HG02852 (cell line): ENCODE measurements around the gene P3H3.
"Not testable (repeated sequence)": the region's sequence is repeated elsewhere in the genome, so short reads cannot be mapped to it uniquely, and the experiment has no call there.

ENCODE experiments used
- ATAC-seq: cut with Tn5 transposase; IDR thresholded peaks from one replicate; pipeline ENCODE4 v1.9.1; 2021; ENCODE audit warnings: mild to moderate bottlenecking, moderate library complexity; ENCODE audit not compliant: unreplicated experiment

P3H3 gene

DNA sequence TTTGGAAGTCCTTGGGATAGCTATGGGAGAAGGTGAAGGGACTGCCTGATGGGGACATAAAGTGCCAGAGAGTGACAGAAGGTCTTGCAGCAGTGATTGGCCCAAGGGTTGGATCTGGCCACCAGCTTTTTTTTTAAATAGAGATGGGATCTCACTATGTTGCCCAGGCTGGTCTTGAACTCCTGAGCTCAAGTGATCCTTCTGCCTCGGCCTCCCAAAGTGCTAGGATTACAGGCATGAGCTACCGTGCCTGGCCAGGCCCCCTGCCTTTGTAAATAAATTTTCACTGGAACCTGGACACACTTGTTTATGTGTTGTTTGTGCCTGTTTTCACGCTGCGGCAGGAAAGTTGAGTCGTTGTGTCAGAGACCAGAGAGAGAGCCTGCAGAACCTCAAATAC lies 37.1 kb downstream of the P3H3 start:
- not testable (repeated sequence) for ATAC-seq

DNA sequence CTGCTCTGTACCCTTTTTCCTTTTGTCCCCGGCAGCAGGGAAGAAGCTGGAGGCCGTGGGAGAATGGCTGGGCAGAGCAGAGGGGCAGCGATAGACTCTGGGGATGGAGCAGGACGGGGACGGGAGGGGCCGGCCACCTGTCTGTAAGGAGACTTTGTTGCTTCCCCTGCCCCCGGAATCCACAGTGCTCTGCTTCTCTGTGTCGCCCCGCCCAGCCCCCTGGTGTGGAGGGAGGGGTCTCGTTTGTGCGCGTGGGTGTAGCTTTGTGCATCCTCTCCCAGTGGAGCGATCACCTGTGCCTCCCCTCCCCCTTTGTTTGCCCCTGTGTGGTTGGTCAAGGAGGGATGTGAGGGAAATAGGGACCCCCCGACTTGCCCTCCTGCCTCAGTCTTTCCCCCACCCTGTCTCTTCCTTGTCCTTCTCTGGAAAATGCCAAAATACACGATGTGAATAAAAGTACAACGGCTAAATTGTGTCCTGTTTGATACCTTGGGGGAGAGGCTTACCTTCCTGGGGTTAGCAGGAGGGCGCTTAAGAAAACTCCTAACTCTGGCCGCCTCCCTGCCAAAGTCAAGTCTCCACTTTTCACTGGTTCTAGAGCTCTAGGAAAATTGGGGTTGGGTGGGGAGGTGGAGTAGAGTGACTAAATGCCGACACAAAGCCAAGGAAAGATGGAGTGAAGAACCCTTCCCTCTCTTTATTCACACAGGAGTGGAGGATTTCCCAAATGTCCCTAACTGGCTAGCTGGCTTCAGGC lies 38.1 kb downstream of the P3H3 start:
- ATAC-seq, result no peak

DNA sequence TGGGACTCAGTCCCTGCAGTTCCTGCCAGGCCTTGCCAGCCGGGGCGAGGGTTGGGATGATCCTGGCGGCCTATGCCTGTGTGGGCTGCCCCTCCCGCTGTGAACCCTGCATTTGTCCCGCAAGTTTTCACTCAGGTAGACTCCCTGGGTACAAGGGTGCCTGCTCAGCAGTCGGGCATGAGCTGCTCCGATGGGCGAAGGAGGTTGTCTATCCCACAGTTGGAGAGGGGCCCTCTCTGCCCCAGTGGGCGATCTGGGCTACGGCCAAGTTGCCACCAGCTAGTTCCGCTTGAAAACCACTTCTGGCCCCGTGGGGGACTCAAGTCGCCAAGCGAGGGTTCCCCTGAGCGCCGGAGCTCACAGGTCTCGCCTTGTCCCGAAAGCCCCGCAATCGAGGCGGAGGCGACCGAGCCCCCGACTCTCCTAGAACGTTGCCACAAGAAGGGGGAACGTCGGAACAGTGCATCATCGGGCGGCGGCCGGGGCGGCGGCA lies 38.8 kb downstream of the P3H3 start:
- peak; percentile 14 for ATAC-seq

DNA sequence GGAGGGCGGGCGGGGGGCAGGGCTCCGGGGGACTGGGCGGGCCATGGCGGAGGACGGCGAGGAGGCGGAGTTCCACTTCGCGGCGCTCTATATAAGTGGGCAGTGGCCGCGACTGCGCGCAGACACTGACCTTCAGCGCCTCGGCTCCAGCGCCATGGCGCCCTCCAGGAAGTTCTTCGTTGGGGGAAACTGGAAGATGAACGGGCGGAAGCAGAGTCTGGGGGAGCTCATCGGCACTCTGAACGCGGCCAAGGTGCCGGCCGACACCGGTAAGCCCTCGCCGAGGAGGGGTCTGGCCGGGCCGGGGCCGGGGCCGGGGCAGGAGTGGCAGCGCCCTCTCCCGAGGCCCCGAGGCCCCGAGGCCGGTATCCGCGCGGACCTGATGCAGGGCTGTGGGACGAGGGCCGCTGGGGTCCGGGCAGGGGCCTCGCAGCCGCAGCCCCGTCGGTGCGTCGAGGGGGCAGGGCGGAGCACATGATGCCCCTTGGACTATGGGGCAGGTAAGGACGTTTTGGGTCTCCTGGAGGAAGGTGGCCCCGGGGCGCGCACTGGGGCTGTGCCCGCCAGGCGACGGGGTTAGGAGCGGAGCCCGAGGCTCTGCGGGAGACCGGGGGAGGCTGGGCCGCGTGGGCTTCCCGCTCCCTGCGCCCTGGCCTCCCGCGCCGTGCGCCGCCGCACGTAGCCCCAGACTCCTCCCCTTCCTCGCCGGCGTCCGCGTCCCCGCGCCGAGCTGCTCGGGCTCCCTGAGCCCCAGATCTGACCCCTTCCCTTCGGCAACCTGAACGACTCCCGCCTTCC lies 39.4 kb downstream of the P3H3 start, which contains the start of gene TPI1:
Gene TPI1, plus strand, starts transcription at position 119 of the 798 bp plus-strand sequence. Its CDS starts 36 bp downstream, at position 155.
- peak; percentile 68 for ATAC-seq

DNA sequence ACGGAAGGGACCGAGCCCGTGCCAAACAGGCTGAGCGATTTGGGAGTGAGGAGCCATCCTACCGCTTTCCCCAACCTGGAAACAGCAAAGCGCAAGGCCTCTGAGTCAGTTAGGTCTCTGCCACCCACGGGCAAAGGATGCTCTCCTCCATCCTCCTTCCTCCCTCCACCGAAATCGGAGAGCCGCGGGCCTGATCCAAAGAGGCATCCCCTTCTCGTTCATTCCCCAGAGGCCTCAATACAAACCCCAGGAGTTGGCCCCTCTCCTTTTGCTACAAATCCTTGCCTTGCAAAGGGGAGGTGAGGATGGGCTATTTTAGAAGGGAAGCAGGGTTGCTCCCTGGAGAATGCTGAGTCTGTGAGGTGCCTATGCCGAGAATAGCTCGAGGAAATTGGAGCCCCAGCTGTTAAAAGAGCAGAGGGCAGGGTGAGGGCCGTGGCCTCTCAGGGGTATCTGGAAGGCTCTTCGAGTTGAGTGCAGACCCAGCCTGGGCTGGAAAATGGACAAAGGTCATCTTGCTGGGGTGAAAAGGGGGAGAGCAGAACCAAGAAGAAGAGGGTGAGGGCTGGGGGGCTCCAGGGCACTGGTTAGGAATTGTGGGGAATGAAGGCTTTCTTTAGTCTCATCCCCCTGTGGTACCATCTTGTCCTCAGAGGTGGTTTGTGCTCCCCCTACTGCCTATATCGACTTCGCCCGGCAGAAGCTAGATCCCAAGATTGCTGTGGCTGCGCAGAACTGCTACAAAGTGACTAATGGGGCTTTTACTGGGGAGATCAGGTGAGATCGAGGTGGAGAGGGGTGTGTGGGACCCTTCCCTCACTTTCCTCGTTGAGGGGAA lies 40.2 kb downstream of the P3H3 start:
- no peak for ATAC-seq

DNA sequence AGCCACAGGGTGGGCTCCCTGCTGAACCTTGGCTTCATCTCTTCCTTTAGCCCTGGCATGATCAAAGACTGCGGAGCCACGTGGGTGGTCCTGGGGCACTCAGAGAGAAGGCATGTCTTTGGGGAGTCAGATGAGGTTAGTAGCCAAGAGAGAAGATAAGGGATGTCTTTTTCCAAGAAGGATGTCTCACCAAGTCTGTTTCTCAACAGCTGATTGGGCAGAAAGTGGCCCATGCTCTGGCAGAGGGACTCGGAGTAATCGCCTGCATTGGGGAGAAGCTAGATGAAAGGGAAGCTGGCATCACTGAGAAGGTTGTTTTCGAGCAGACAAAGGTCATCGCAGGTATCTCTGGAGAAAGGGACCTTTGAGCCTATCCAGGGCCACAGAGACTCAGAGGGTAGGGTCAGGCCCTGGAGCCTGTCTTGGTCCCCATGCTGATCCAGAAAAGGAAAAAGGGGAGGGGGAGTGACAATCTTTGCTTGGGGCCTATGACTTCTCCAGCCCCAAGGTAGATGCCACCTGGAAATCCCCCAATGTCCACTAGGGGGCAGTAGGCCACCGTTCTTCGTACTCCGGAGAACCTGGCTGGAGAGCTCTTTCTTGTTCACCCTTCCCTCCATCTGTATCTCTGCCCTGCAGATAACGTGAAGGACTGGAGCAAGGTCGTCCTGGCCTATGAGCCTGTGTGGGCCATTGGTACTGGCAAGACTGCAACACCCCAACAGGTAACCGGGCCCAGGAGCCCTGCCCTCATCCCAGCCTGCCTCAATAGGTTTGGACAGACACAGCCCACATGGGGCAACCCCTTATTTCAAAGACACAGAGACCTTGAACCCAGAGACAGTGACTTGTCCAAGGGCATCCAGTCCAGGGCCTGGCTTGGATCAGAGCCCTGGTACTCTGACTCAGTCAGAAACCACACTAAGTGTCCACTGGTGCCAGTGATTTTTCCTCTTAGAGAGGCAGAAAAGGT lies 41.1 kb downstream of the P3H3 start:
- no peak for ATAC-seq

DNA sequence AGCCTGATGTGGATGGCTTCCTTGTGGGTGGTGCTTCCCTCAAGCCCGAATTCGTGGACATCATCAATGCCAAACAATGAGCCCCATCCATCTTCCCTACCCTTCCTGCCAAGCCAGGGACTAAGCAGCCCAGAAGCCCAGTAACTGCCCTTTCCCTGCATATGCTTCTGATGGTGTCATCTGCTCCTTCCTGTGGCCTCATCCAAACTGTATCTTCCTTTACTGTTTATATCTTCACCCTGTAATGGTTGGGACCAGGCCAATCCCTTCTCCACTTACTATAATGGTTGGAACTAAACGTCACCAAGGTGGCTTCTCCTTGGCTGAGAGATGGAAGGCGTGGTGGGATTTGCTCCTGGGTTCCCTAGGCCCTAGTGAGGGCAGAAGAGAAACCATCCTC lies 42.1 kb downstream of the P3H3 start:
- not testable (repeated sequence) for ATAC-seq

DNA sequence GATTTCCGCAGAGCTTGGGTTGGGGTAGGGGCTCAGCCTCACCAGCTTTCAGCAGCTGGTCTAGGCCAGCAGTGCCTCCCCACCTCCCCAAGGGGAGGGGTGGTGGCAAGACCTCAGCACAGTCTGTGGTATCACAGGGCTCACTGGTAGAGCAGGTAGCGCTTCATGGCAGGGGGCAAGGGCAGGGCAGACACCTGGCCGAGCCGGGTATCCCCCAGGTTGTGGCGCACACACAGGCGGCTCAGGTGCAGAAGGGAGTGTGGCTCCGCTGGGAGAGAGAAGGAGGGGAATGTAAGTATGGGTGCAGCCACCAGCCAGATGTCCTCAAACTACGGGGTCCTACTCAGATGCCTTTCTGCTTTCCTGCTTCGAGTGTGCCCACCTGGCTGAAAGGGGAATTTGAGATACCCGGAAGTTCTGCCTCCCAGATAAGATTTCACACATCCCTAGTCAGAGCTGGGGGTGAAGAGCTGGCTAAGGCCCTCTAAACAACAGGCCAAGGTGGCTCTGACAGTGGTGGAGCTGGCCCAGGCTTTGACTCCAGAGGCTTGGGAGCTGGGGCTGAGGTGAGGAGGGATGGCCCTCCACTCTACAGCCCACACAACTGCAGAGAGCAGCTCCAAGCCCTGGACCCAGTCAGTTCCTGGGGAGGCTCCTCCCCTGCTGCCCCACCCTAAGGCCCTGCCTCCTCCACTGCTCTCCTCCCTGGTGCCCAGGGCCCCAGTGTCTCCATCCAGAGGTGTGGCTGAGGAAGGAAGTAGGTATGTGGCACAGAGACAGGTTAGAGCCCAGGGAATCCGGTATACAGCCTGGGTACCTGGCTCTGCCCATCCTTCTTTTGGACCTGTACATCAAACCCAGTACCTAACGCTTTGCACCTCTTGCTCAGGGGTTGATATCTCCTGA lies 43.1 kb downstream of the P3H3 start:
- ATAC-seq, result no peak

DNA sequence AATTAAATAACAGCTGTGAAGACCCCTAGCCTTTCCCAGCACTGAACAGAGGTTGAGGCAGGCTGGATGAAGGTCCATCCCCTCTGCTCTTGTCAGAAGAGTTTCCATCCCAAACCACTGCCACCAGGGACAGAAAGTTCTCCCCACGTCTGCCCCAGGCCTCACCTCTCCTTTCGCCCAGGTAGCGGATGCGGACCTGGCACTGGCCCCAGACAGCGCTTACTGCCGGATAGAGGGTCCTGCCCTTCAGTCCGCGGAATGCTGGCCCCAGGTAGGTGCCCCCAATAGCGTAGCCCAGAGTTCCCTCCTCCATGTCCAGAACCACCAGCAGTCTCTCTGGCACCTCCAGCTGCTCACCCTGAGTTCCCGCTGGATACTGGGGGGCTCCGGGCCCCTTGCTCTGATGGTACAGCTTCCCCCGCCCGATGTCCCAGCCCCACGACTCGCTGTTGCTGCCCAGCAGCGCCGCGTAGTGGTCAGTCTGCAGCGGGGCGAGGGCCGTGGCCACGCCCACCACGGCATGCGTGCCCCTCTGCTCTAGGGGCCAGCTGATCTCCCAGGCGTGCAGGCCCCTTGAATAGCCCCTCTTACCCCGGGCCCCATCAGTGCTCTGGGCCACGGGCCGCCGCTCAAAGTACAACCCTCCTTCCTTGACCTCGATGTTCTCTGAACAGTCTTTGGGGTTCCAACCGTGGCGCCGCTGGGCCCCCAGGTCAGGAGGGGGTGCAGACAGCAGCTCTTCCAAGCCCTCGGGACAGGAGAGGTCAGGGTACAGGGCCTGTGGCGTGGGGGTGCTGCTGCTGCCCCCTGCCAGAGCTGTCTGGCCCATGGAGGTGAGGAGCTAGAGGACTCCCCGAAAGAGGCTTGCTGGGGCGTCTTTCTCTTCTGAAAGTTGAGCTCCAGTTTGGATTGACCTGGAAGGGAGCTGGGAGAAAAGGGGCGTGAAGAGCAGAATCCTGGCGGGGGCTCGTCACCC lies 44.2 kb downstream of the P3H3 start:
- no peak for ATAC-seq

DNA sequence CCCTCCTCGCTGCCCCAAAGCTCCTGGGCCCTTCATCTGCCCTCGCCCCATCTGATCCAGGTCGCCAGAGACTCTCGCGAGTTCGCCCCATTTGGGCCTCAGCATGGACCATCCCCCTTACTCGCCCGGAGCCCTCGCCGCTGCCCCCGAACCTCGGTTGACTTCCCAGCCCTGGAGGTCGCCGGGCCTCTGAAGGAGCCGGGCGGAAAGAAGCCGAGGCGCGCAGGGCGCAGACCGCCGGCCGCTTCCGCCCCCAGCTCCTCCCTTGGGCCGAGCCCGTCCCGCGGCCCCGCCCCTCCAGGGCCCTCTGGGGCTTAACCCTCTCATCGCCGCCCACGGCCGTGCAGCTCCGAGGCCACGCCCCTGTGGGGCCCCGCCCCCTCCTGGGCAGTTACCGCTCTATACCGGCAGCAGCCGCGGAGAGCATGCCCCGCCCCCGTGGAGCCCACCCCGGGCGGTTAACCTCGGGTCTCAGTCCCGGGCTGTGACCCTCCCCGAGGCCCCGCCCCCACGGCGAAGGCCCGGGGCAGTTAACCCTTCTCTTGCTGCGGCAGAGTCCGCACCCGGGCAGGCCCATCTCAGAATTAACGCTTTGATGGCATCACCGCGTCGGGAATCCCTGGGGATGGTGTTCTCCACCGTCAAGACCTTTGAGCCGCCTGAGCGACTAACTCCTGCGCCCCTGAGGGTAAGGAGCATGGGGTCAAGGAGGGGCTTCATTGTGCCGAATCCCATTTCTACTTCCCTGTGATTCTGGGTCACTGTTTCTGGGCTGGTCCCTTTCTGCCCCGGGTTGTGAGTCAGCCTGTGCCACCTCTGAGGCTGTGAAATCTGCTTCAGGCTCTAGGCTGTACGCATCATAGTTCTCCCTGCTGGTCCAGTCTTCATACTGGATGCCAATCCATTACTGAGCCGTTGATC lies 45.1 kb downstream of the P3H3 start, which contains the start of gene SPSB2:
Gene SPSB2, minus strand, starts transcription at position 210 of the 921 bp plus-strand sequence. CDS start 402 bp downstream, outside the sequence.
- peak; percentile 79 for ATAC-seq

DNA sequence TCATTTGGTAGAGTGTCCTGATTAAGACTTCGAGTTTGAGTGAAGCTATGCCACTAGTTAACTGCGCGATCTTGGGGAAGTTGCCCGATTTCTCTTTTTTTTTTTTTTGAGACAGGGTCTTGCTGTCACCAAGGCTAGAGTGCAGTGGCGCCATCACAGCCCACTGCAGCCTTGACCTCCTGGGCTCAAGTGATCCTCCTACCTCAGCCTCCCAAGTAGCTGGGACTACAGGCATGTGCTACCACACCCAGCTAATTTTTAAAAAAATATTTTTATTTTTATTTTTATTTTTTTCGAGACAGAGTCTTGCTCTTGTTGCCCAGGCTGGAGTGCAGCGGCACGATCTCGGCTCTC lies 45.8 kb downstream of the P3H3 start:
- ATAC-seq, result not testable (repeated sequence)

DNA sequence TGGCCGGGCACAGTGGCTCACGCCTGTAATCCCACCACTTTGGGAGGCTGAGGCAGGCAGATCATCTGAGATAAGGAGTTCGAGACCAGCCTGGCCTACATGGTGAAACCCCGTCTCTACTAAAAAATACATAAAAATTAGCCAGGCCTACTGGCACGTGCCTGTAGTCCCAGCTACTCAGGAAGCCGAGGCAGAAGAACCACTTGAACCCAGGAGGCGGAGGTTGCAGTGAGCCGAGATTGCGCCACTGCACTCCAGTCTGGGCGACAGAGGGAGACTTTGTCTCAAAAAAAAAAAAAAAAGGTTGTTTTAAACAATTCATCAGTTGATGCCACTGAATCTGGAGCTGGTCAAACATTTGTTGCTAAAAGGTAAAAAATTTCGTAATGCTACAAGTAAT lies 51.6 kb downstream of the P3H3 start:
- ATAC-seq, result not testable (repeated sequence)

DNA sequence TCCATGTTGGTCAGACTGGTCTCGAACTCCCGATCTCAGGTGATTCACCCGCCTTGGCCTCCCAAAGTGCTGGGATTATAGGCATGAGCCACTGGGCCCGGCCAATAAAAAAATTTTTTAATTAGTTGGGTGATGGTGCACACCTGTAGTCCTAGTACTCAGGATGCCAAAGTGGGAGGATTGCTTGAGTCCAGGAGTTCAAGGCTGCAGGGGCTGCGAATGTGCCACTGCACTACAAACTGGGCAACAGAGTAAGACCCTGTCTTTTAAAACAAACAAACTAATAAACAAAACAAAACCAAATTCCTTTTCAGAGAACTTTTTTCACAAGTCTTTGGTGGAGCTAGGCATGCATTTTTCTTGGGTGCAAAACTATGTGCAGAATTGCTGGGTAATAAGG lies 55.0 kb downstream of the P3H3 start:
- no peak for ATAC-seq

DNA sequence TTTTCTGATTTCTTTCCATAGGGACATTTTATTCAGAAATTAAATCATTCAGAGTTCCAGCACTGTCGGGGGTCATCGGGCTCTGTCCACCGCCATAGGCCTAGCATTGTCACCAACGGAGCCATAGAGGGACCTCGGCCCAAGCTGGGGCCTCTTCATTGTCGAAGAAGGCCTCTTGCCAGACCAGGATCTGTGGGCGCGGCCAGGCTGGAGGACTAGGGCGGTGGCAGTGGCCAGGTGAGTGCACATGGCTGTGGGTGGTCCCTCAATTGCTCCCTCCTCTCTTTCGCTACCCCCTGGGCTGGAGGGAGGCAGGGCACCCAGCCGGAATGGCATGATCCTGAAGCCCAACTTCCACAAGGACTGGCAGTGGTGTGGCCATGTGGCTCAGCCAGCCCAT lies 55.5 kb downstream of the P3H3 start:
- ATAC-seq, result no peak

DNA sequence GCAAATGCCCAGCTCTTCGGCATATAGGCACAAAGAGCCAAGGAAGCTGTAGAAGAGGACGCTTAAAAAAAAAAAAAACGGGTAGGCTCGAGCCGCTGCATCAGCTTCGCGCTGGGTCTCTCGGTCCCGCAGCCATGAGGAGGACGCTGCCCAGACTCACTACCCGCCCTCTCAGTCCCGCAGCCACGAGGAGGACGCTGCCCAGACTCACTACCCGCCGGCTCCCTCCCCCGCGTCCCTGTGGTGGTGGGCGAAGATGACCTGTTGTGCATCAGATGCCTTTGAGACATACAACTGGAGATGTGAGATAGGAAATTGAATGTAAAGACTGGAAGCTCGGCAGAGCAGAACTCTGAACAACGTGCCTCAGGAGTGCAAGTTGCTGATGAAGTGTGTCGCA lies 56.3 kb downstream of the P3H3 start:
- ATAC-seq, result no peak

DNA sequence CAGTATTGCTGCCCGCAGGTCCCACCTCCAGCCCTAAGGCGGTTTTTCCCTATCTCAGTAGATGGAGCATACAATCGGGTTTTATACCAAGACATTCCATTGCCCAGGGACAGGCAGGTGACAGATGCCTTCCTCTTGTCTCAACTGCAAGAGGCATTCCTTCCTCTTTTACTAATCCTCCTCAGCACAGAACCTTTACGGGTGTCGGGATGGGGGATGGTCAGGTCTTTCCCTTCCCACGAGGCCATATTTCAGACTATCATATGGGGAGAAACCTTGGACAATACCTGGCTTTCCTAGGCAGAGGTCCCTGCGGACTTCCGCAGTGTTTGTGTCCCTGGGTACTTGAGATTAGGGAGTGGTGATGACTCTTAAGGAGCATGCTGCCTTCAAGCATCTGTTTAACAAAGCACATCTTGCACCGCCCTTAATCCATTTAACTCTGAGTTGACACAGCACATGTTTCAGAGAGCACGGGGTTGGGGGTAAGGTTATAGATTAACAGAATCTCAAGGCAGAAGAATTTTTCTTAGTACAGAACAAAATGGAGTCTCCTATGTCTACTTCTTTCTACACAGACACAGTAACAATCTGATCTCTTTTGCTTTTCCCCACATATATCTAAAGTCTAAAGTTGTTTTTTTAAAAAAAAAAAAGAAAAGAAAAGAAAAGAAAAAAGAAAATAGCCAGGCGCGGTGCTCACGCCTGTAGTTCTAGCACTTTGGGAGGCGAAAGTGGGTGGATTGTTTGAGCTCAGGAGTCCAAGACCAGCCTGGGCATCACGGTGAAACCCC lies 58.2 kb downstream of the P3H3 start:
- not testable (repeated sequence) for ATAC-seq
